IPS DF 6.9 (cell line): Measurements from ENCODE around the gene UBP1.

Experiments
- DNase-seq: peaks from one replicate; pipeline ENCODE4 v3.0.0-alpha.2; 2013; ENCODE audit warnings: low read depth, low spot score
- H3K27ac ChIP-seq: one replicate; pipeline ENCODE4 v1.5.1; 2013; ENCODE audit warnings: low read length, control low read depth
- H3K27me3 ChIP-seq: 2 replicates; pipeline ENCODE4 v1.6.1; 2013; ENCODE audit warnings: mild to moderate bottlenecking, low read length; ENCODE audit not compliant: control insufficient read depth, insufficient read depth
- H3K36me3 ChIP-seq: 2 replicates; pipeline ENCODE4 v1.6.1; 2013; ENCODE audit warnings: low read length; ENCODE audit not compliant: control insufficient read depth, insufficient read depth
- H3K4me1 ChIP-seq: 2 replicates; pipeline ENCODE4 v1.6.1; 2013; ENCODE audit warnings: low read length; ENCODE audit not compliant: control insufficient read depth, insufficient read depth
- H3K4me3 ChIP-seq: 2 replicates; pipeline ENCODE4 v1.5.1; 2013; ENCODE audit warnings: mild to moderate bottlenecking, low read length
- H3K9me3 ChIP-seq: 2 replicates; pipeline ENCODE4 v1.6.1; 2013; ENCODE audit warnings: low read length, inconsistent platforms; ENCODE audit not compliant: control insufficient read depth, insufficient read depth
- WGBS: extraction: QIAGEN DNeasy Blood & Tissue Kit; methylation state at CpG from one replicate; pipeline ENCODE4 v1.1.7; 2013; ENCODE audit warnings: mixed read lengths, missing lambda C conversion rate; ENCODE audit not compliant: insufficient read length, insufficient coverage; 5-methylcytosine and 5-hydroxymethylcytosine counted together

Gene UBP1

GRCh38 chr3:33377489-33377888 is 62.7 kb downstream of the UBP1 start:
- Histone ChIP-seq H3K27me3 (no peaks in the 10 kb centered on the region), H3K27ac (no peak overlapping the region), H3K36me3 (no peaks in the 10 kb centered on the region), H3K9me3 (no peaks in the 10 kb centered on the region), H3K4me1 (peaks cover 5% of the 10 kb centered on the region), H3K4me3 (no peak overlapping the region)
- DNase-seq: no peak
- WGBS: no CpG with 5 or more reads among the region's 3 CpGs

- peaks cover 5% of the 10 kb centered on the region for H3K4me1 ChIP-seq
- H3K4me3 ChIP-seq: no peak overlapping the region
- H3K27me3 ChIP-seq: no peaks in the 10 kb centered on the region
- no peaks in the 10 kb centered on the region for H3K36me3 ChIP-seq
- no peak for DNase-seq
- H3K27ac ChIP-seq: no peak overlapping the region
- no peaks in the 10 kb centered on the region for H3K9me3 ChIP-seq
- WGBS: no CpG with 5 or more reads among the region's 6 CpGs
These were observed 67.1 kb downstream of the UBP1 start for GRCh38 chr3:33373082-33373437.

GRCh38 chr3:33372218-33373081 is 67.8 kb downstream of the UBP1 start:
- Histone ChIP-seq H3K9me3 (no peaks in the 10 kb centered on the region), H3K27ac (no peak overlapping the region), H3K4me1 (peaks cover 1% of the 10 kb centered on the region; the same call in 1 of the 2 replicates), H3K4me3 (no peak overlapping the region), H3K36me3 (no peaks in the 10 kb centered on the region), H3K27me3 (no peaks in the 10 kb centered on the region)
- no CpG with 5 or more reads among the region's 14 CpGs for WGBS
- no peak for DNase-seq

GRCh38 chr3:33364531-33365128 is 75.6 kb downstream of the UBP1 start:
- Histone ChIP-seq H3K27ac (no peak overlapping the region), H3K27me3 (no peaks in the 10 kb centered on the region), H3K4me1 (no peaks in the 10 kb centered on the region), H3K36me3 (no peaks in the 10 kb centered on the region), H3K4me3 (no peak overlapping the region), H3K9me3 (no peaks in the 10 kb centered on the region)
- DNase-seq: no peak
- no CpG with 5 or more reads among the region's 10 CpGs for WGBS

GRCh38 chr3:33364060-33364459 is 76.1 kb downstream of the UBP1 start:
- no peak for DNase-seq
- Histone ChIP-seq H3K27me3 (no peaks in the 10 kb centered on the region), H3K36me3 (no peaks in the 10 kb centered on the region), H3K4me3 (no peak overlapping the region), H3K9me3 (no peaks in the 10 kb centered on the region), H3K27ac (no peak overlapping the region), H3K4me1 (no peaks in the 10 kb centered on the region)

GRCh38 chr3:33363113-33363800 is 76.9 kb downstream of the UBP1 start:
- H3K27ac ChIP-seq: no peak overlapping the region
- WGBS: no CpG with 5 or more reads among the region's 3 CpGs
- no peaks in the 10 kb centered on the region for H3K27me3 ChIP-seq
- H3K4me1 ChIP-seq: no peaks in the 10 kb centered on the region
- H3K36me3 ChIP-seq: no peaks in the 10 kb centered on the region
- H3K9me3 ChIP-seq: no peaks in the 10 kb centered on the region
- no peak overlapping the region for H3K4me3 ChIP-seq
- DNase-seq: no peak

- no peak overlapping the region for H3K27ac ChIP-seq
- DNase-seq: no peak
- no CpG with 5 or more reads among the region's 1 CpG for WGBS
These were observed 79.9 kb downstream of the UBP1 start for GRCh38 chr3:33360136-33360825.

GRCh38 chr3:33358172-33358781 is 81.9 kb downstream of the UBP1 start:
- Histone ChIP-seq H3K9me3 (no peaks in the 10 kb centered on the region), H3K27ac (no peak overlapping the region), H3K4me3 (no peak overlapping the region), H3K27me3 (no peaks in the 10 kb centered on the region), H3K36me3 (no peaks in the 10 kb centered on the region), H3K4me1 (no peaks in the 10 kb centered on the region)
- WGBS: no CpG with 5 or more reads among the region's 4 CpGs
- DNase-seq: no peak

More at GRCh38 chr3:33360136-33360825, 79.9 kb downstream of the UBP1 start:
- H3K4me3 ChIP-seq: no peak overlapping the region
- H3K4me1 ChIP-seq: no peaks in the 10 kb centered on the region
- H3K27me3 ChIP-seq: no peaks in the 10 kb centered on the region
- H3K36me3 ChIP-seq: no peaks in the 10 kb centered on the region
- no peaks in the 10 kb centered on the region for H3K9me3 ChIP-seq

GRCh38 chr3:33355611-33356010 is 84.6 kb downstream of the UBP1 start:
- Histone ChIP-seq H3K27ac (no peak overlapping the region), H3K36me3 (no peaks in the 10 kb centered on the region), H3K27me3 (no peaks in the 10 kb centered on the region), H3K4me1 (no peaks in the 10 kb centered on the region), H3K4me3 (no peak overlapping the region), H3K9me3 (no peaks in the 10 kb centered on the region)
- no CpG with 5 or more reads among the region's 5 CpGs for WGBS
- no peak for DNase-seq

- Histone ChIP-seq H3K27me3 (no peaks in the 10 kb centered on the region), H3K27ac (no peak overlapping the region), H3K9me3 (no peaks in the 10 kb centered on the region), H3K4me3 (no peak overlapping the region), H3K4me1 (no peaks in the 10 kb centered on the region), H3K36me3 (no peaks in the 10 kb centered on the region)
- no peak for DNase-seq
These were observed 100.4 kb downstream of the UBP1 start for GRCh38 chr3:33339758-33340157.
